Duodenal mucosa (tissue), 2 donors: ENCODE results near the gene GNAS-AS1.

Experiments used
- H3K27ac ChIP-seq: one replicate; pipeline ENCODE4 v1.7.0; 2013; ENCODE audit warnings: low read depth, low read length
- H3K27me3 ChIP-seq, 2 donors: one replicate each; pipeline ENCODE4 v1.7.0; 2013; ENCODE audit warnings: low read length in 2 of 2, control low read depth in 1 of 2; ENCODE audit not compliant: insufficient read depth in 2 of 2, control insufficient read depth in 1 of 2
- H3K36me3 ChIP-seq, 2 donors: one replicate each; pipeline ENCODE4 v1.7.0; 2013; ENCODE audit warnings: low read length in 2 of 2, control low read depth in 1 of 2; ENCODE audit not compliant: insufficient read depth in 2 of 2, control insufficient read depth in 1 of 2
- H3K4me1 ChIP-seq, 2 donors: one replicate each; pipeline ENCODE4 v1.7.0; 2013; ENCODE audit warnings: low read length in 2 of 2, control low read depth in 1 of 2; ENCODE audit not compliant: insufficient read depth in 2 of 2, control insufficient read depth in 1 of 2
- H3K4me3 ChIP-seq, 2 donors: one replicate each; pipeline ENCODE4 v1.7.0; 2013; ENCODE audit warnings: low read length in 2 of 2, low read depth in 1 of 2
- H3K9ac ChIP-seq, 2 donors: one replicate each; pipeline ENCODE4 v1.7.0; 2013; ENCODE audit warnings: low read length in 2 of 2, low read depth in 1 of 2
- H3K9me3 ChIP-seq, 2 donors: one replicate each; pipeline ENCODE4 v1.7.0; 2013; ENCODE audit warnings: low read length in 2 of 2, control low read depth in 1 of 2; ENCODE audit not compliant: control insufficient read depth in 1 of 2

GNAS-AS1 gene

GRCh38 chr20:58863044-58863790 is 12.5 kb upstream of the GNAS-AS1 start:
- Histone ChIP-seq H3K36me3 (no peaks in the 10 kb centered on the region), H3K4me1 (no peaks in the 10 kb centered on the region), H3K27me3 (peaks cover 2 to 3% of the 10 kb centered on the region in 2 donors), H3K4me3 (no peak overlapping the region), H3K9ac (no peak overlapping the region), H3K27ac (no peak overlapping the region), H3K9me3 (no peaks in the 10 kb centered on the region)

- Histone ChIP-seq H3K9ac (no peak overlapping the region), H3K4me1 (peaks cover 0 to 15% of the 10 kb centered on the region in 2 donors), H3K27me3 (peaks cover 36 to 57% of the 10 kb centered on the region in 2 donors), H3K9me3 (no peaks in the 10 kb centered on the region), H3K27ac (no peak overlapping the region), H3K36me3 (no peaks in the 10 kb centered on the region), H3K4me3 (no peak overlapping the region)
These were observed 5.0 kb upstream of the GNAS-AS1 start for GRCh38 chr20:58855506-58856389.

GRCh38 chr20:58854638-58855471 is 4.2 kb upstream of the GNAS-AS1 start:
- Histone ChIP-seq H3K4me3 (no peak overlapping the region), H3K9ac (no peak overlapping the region), H3K9me3 (no peaks in the 10 kb centered on the region), H3K27me3 (peaks cover 36 to 57% of the 10 kb centered on the region in 2 donors), H3K27ac (no peak overlapping the region), H3K4me1 (peaks cover 0 to 15% of the 10 kb centered on the region in 2 donors), H3K36me3 (no peaks in the 10 kb centered on the region)

GRCh38 chr20:58853976-58854637 is 3.4 kb upstream of the GNAS-AS1 start:
- no peak overlapping the region for H3K27ac ChIP-seq
- no peak overlapping the region for H3K4me3 ChIP-seq
- no peaks in the 10 kb centered on the region for H3K9me3 ChIP-seq
- peaks cover 0 to 15% of the 10 kb centered on the region in 2 donors for H3K4me1 ChIP-seq
- no peaks in the 10 kb centered on the region for H3K36me3 ChIP-seq
- peaks cover 35 to 57% of the 10 kb centered on the region in 2 donors for H3K27me3 ChIP-seq
- no peak overlapping the region for H3K9ac ChIP-seq

GRCh38 chr20:58853466-58853865 is 2.8 kb upstream of the GNAS-AS1 start:
- Histone ChIP-seq H3K36me3 (no peaks in the 10 kb centered on the region), H3K27ac (no peak overlapping the region), H3K9ac (no peak overlapping the region), H3K27me3 (peaks cover 33 to 57% of the 10 kb centered on the region in 2 donors), H3K4me3 (no peak overlapping the region), H3K9me3 (no peaks in the 10 kb centered on the region), H3K4me1 (peaks cover 0 to 15% of the 10 kb centered on the region in 2 donors)

GRCh38 chr20:58852543-58853271 is 2.0 kb upstream of the GNAS-AS1 start, which contains the start of gene GNAS:
Gene GNAS, plus strand, starts transcription at chr20:58852716.
- no peak within 1 kb of the TSS for H3K27ac ChIP-seq
- peak within 1 kb of the TSS; percentile 67 to 68 for H3K4me3 ChIP-seq
- peaks cover 33 to 53% of the 10 kb centered on the region in 2 donors for H3K27me3 ChIP-seq
- peaks cover 0 to 15% of the 10 kb centered on the region in 2 donors for H3K4me1 ChIP-seq
- H3K9me3 ChIP-seq: no peaks in the 10 kb centered on the region
- H3K36me3 ChIP-seq: no peaks in the 10 kb centered on the region
- no peak within 1 kb of the TSS for H3K9ac ChIP-seq

- no peaks in the 10 kb centered on the region for H3K9me3 ChIP-seq
- H3K9ac ChIP-seq: no peak overlapping the region
- H3K27me3 ChIP-seq: peaks cover 33 to 46% of the 10 kb centered on the region in 2 donors
- no peak overlapping the region for H3K27ac ChIP-seq
- peaks cover 0 to 15% of the 10 kb centered on the region in 2 donors for H3K4me1 ChIP-seq
- no peaks in the 10 kb centered on the region for H3K36me3 ChIP-seq
- peak overlapping the region; percentile 67 to 68 for H3K4me3 ChIP-seq
These were observed 1.3 kb upstream of the GNAS-AS1 start for GRCh38 chr20:58851969-58852458.

- Histone ChIP-seq H3K36me3 (no peaks in the 10 kb centered on the region), H3K27me3 (peaks cover 33 to 41% of the 10 kb centered on the region in 2 donors), H3K9me3 (no peaks in the 10 kb centered on the region), H3K27ac (no peak overlapping the region), H3K4me3 (peak overlapping the region; percentile 67 to 68), H3K4me1 (peaks cover 0 to 15% of the 10 kb centered on the region in 2 donors), H3K9ac (no peak overlapping the region)
These were observed 693 bp upstream of the GNAS-AS1 start for GRCh38 chr20:58851221-58851968.
